ENCODE data around the gene MINDY4B. TPM values are rescaled to one million over a fixed set of nuclear protein-coding genes. Genes with fewer than 3 reads are reported as not detected.

MINDY4B gene
- polyA plus RNA-seq, 1 donor (not counting 4 experiments of a cell fraction or from before 2014, with no cell fraction given), result not detected

DNA sequence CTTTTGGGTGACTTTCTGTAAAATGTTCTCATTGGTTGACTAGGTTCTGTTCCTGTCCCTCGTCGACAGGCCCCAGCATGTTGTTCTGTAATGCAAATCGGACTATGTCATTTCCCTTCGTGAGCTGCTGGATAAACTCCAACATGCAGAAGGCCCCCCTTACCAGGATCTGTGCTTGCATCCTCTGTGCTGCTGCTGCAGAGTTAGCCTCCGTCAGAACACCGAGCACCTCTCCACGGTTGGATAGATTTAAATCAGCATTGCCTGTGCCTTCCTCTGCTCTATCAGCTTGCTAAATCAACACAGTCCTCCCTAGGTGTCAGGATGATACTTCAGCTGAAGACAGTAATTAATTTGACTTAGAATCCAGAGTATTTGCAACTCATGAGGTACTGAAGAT lies 12.7 kb upstream of the MINDY4B start:
- no peak overlapping the region for H2AFZ ChIP-seq (ENCODE audit: control insufficient read depth, low read length)
- no peak for FAIRE-seq

GRCh38 chr3:150913133-150913922 lies 8.1 kb upstream of the MINDY4B start:
- no peaks in the 10 kb centered on the region for H3K4me1 ChIP-seq (ENCODE audit: control insufficient read depth, extremely low read depth, insufficient read depth, low read length)
- dilution Hi-C loops (cut with MboI; ENCODE audit: extremely low pct_ligation_motif_present, low sequenced_read_pairs), result no loop called here
- H3K4me2 ChIP-seq (ENCODE audit: control insufficient read depth, extremely low read depth, insufficient read depth, low read depth, low read length), result no peak overlapping the region
- no peaks in the 10 kb centered on the region for H4K20me1 ChIP-seq (ENCODE audit: control insufficient read depth, extremely low read depth, insufficient read depth, low read length)
- H3K27ac ChIP-seq (ENCODE audit: control insufficient read depth, insufficient read depth, low read length), result no peak overlapping the region
- no peak overlapping the region for H3K4me3 ChIP-seq (ENCODE audit: control insufficient read depth in 2 of 3, extremely low read depth in 1 of 3, insufficient read depth in 2 of 3, low read depth in 1 of 3, low read length in 3 of 3)
- H2AFZ ChIP-seq (ENCODE audit: control insufficient read depth, low read length), result no peak overlapping the region
- DNase-seq (ENCODE audit: low read depth, low spot score) (no peak), FAIRE-seq (no peak)
- H3K27me3 ChIP-seq (ENCODE audit: control insufficient read depth, extremely low read depth, insufficient read depth, low read length), result no peaks in the 10 kb centered on the region
- H3K79me2 ChIP-seq (ENCODE audit: control insufficient read depth, insufficient read depth, low read length), result no peaks in the 10 kb centered on the region
- H3K9me1 ChIP-seq (ENCODE audit: control insufficient read depth, extremely low read depth, insufficient read depth, low read length), result no peaks in the 10 kb centered on the region
- TF ChIP-seq CTCF (optimal IDR thresholded peaks at IDR 0.05 in 1 of 3, IDR thresholded peaks at IDR 0.05 in 1 of 3, conservative IDR thresholded peaks at IDR 0.05 in 1 of 3; ENCODE audit: extremely low read depth in 1 of 3, insufficient read depth in 2 of 3, low read length in 3 of 3), result no peak
- TF ChIP-seq EZH2 (IDR thresholded peaks at IDR 0.05; ENCODE audit: low read length), result no peak
- H3K9ac ChIP-seq (ENCODE audit: control insufficient read depth, extremely low read depth, insufficient read depth, low read length), result no peak overlapping the region
- H3K36me3 ChIP-seq (ENCODE audit: control insufficient read depth in 2 of 2, extremely low read depth in 1 of 2, insufficient read depth in 2 of 2, low read length in 2 of 2), result no peaks in the 10 kb centered on the region
- H3K9me3 ChIP-seq (ENCODE audit: control insufficient read depth, low read depth, low read length), result no peaks in the 10 kb centered on the region

More for the DNA sequence above, 12.7 kb upstream of the MINDY4B start:
- H3K9me1 ChIP-seq (ENCODE audit: control insufficient read depth, extremely low read depth, insufficient read depth, low read length), result no peaks in the 10 kb centered on the region
- no peak overlapping the region for H3K27ac ChIP-seq (ENCODE audit: control insufficient read depth, insufficient read depth, low read length)
- no peak overlapping the region for H3K4me2 ChIP-seq (ENCODE audit: control insufficient read depth, extremely low read depth, insufficient read depth, low read depth, low read length)
- no peaks in the 10 kb centered on the region for H3K79me2 ChIP-seq (ENCODE audit: control insufficient read depth, insufficient read depth, low read length)
- H3K4me1 ChIP-seq (ENCODE audit: control insufficient read depth, extremely low read depth, insufficient read depth, low read length), result peaks cover 5% of the 10 kb centered on the region
- H3K9ac ChIP-seq (ENCODE audit: control insufficient read depth, extremely low read depth, insufficient read depth, low read length), result no peak overlapping the region
- H3K4me3 ChIP-seq (ENCODE audit: control insufficient read depth in 2 of 3, extremely low read depth in 1 of 3, insufficient read depth in 2 of 3, low read depth in 1 of 3, low read length in 3 of 3), result no peak overlapping the region
- no peak for DNase-seq (ENCODE audit: low read depth, low spot score)
- H3K27me3 ChIP-seq (ENCODE audit: control insufficient read depth, extremely low read depth, insufficient read depth, low read length), result no peaks in the 10 kb centered on the region
- dilution Hi-C loops (cut with MboI; ENCODE audit: extremely low pct_ligation_motif_present, low sequenced_read_pairs), result no loop called here
- TF ChIP-seq CTCF (optimal IDR thresholded peaks at IDR 0.05 in 1 of 3, IDR thresholded peaks at IDR 0.05 in 1 of 3, conservative IDR thresholded peaks at IDR 0.05 in 1 of 3; ENCODE audit: extremely low read depth in 1 of 3, insufficient read depth in 2 of 3, low read length in 3 of 3), result no peak
- no peak for TF ChIP-seq EZH2 (IDR thresholded peaks at IDR 0.05; ENCODE audit: low read length)
- H3K36me3 ChIP-seq (ENCODE audit: control insufficient read depth in 2 of 2, extremely low read depth in 1 of 2, insufficient read depth in 2 of 2, low read length in 2 of 2), result no peaks in the 10 kb centered on the region
- H3K9me3 ChIP-seq (ENCODE audit: control insufficient read depth, low read depth, low read length), result no peaks in the 10 kb centered on the region
- H4K20me1 ChIP-seq (ENCODE audit: control insufficient read depth, extremely low read depth, insufficient read depth, low read length), result no peaks in the 10 kb centered on the region
